C4-2B (cell line): ENCODE measurements around the gene ITPRID2.
"Not testable (repeated sequence)": the region's sequence is repeated elsewhere in the genome, so short reads cannot be mapped to it uniquely, and the experiment has no call there.

Experiments
- H3K27ac ChIP-seq: fragments of 450-650 bp; 2 replicates; pipeline ENCODE4 v1.5.1; 2017
- ZFX ChIP-seq: fragments of 450-650 bp; IDR thresholded peaks from 2 replicates; pipeline ENCODE4 v1.6.1; 2017
- TF ChIP-seq, protein P1 (sequence below): fragments of 450-650 bp; conservative IDR thresholded peaks from 2 replicates; pipeline ENCODE4 v1.5.1; 2017; ENCODE audit warnings: mild to moderate bottlenecking

The ITPRID2 gene

GRCh38 chr2:181959508-181959907, 68.0 kb downstream of the ITPRID2 start:
- no peak overlapping the region for H3K27ac ChIP-seq
- no peak for TF ChIP-seq ZFX
- TF ChIP-seq, protein P1, sequence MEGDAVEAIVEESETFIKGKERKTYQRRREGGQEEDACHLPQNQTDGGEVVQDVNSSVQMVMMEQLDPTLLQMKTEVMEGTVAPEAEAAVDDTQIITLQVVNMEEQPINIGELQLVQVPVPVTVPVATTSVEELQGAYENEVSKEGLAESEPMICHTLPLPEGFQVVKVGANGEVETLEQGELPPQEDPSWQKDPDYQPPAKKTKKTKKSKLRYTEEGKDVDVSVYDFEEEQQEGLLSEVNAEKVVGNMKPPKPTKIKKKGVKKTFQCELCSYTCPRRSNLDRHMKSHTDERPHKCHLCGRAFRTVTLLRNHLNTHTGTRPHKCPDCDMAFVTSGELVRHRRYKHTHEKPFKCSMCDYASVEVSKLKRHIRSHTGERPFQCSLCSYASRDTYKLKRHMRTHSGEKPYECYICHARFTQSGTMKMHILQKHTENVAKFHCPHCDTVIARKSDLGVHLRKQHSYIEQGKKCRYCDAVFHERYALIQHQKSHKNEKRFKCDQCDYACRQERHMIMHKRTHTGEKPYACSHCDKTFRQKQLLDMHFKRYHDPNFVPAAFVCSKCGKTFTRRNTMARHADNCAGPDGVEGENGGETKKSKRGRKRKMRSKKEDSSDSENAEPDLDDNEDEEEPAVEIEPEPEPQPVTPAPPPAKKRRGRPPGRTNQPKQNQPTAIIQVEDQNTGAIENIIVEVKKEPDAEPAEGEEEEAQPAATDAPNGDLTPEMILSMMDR: no peak

- H3K27ac ChIP-seq: not testable (repeated sequence)
These were observed 69.6 kb downstream of the ITPRID2 start for GRCh38 chr2:181961167-181961566.

DNA sequence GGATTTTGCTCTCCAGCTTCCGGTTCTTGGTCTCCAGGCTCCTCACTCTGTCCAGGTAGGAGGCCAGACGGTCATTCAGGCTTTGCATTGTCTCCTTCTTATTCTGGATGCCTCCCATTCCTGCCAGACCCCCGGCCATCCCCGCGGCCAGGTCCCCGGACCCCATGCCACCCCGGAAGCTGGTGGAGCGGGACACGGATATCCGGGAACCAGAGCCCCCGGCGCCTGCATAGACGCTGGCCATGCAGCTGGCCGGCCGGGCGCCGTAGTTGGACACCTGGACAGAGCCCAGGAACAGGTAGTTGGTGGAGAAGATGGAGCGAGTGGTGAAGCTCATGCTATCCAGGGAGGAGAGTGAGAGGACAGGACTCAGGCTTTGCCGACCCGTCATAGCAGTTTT, 70.6 kb downstream of the ITPRID2 start:
- no peak overlapping the region for H3K27ac ChIP-seq

DNA sequence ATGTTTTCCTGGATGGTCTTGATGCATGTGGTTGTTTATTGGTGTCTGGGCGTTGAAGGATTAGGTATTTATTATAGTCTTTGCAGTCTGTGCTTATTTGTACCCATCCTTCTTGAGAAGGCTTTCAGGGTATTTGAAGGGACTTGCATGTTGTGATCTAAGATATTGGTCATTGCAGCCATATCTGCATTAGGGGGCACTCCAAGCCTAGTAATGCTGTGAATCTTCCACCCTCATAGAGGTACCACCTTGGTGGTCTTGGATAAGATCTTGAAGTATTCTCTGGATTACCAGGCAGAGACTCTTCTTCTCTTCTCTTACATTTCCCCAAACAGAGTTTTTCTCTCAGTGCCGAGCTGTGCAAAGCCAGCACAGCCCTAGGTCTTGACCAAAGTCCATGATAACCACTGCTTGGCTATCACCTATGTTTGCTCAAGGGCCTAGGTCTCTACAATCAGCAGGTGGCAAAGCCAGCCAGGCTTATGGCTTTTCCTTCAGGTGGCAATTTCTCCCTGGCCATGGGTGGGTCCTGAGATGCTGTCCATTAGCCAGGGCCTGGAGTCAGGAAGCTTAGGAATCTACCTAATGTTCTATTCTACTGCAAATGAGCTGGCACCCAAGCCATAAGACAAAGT, 78.7 kb downstream of the ITPRID2 start:
- no peak overlapping the region for H3K27ac ChIP-seq
- TF ChIP-seq, protein P1: no peak
- TF ChIP-seq ZFX: no peak

More for the DNA sequence above, 70.6 kb downstream of the ITPRID2 start:
- TF ChIP-seq ZFX: no peak
- TF ChIP-seq, protein P1: no peak

- TF ChIP-seq, protein P1: no peak
- no peak for TF ChIP-seq ZFX
- H3K27ac ChIP-seq: no peak overlapping the region
These were observed 79.5 kb downstream of the ITPRID2 start for GRCh38 chr2:181971032-181971431.

GRCh38 chr2:181972431-181973170, 81.1 kb downstream of the ITPRID2 start:
- H3K27ac ChIP-seq: no peak overlapping the region
- no peak for TF ChIP-seq ZFX
- TF ChIP-seq, protein P1: no peak

GRCh38 chr2:181973171-181973783, 81.7 kb downstream of the ITPRID2 start:
- H3K27ac ChIP-seq: no peak overlapping the region
- TF ChIP-seq, protein P1: no peak
- TF ChIP-seq ZFX: no peak
